Measurements from ENCODE around the gene SCYGR2. TPM values are rescaled to one million over a fixed set of nuclear protein-coding genes. Genes with fewer than 3 reads are reported as not detected.

SCYGR2 gene
- total RNA-seq, 4 donors from 2014 or later = not detected

GRCh38 chr2:227597036-227597435 lies 1.7 kb upstream of the SCYGR2 start:
- intact Hi-C loops (cut with DNase I; ENCODE audit: low total_unique reads) = no loop called here
- in situ Hi-C loops (cut with MboI; ENCODE audit: low sequenced_read_pairs in 4 of 4) = no loop called here
- Histone ChIP-seq H3K27ac (no peak overlapping the region), H3K4me1 (no peaks in the 10 kb centered on the region), H3K36me3 (no peaks in the 10 kb centered on the region), H3K9me3 (no peaks in the 10 kb centered on the region), H3K27me3 (no peaks in the 10 kb centered on the region), H3K4me3 (no peak overlapping the region)
- TF ChIP-seq CTCF (IDR thresholded peaks at IDR 0.05 in 4 of 5, conservative IDR thresholded peaks at IDR 0.05 in 1 of 5) (no peak), POLR2A (IDR thresholded peaks at IDR 0.05) (no peak)
- no peak for DNase-seq
- no peak for ATAC-seq

- no peak for ATAC-seq
- Histone ChIP-seq H3K27me3 (no peaks in the 10 kb centered on the region), H3K9me3 (no peaks in the 10 kb centered on the region), H3K36me3 (no peaks in the 10 kb centered on the region), H3K4me3 (no peak overlapping the region), H3K27ac (no peak overlapping the region), H3K4me1 (no peaks in the 10 kb centered on the region)
- in situ Hi-C loops (cut with MboI; ENCODE audit: low sequenced_read_pairs in 4 of 4) = no loop called here
- no peak for TF ChIP-seq POLR2A (IDR thresholded peaks at IDR 0.05)
- no peak for TF ChIP-seq CTCF (IDR thresholded peaks at IDR 0.05 in 4 of 5, conservative IDR thresholded peaks at IDR 0.05 in 1 of 5)
- intact Hi-C loops (cut with DNase I; ENCODE audit: low total_unique reads) = no loop called here
- DNase-seq = no peak
Measured at GRCh38 chr2:227597998-227598397, 695 bp upstream of the SCYGR2 start.

- in situ Hi-C loops (cut with MboI; ENCODE audit: low sequenced_read_pairs in 4 of 4) = no loop called here
- no peaks in the 10 kb centered on the region for H3K9me3 ChIP-seq
- intact Hi-C loops (cut with DNase I; ENCODE audit: low total_unique reads) = no loop called here
Measured at GRCh38 chr2:227602358-227602757, 3.7 kb downstream of the SCYGR2 start.

GRCh38 chr2:227606476-227606875 lies 7.8 kb downstream of the SCYGR2 start:
- TF ChIP-seq CTCF (IDR thresholded peaks at IDR 0.05 in 4 of 5, conservative IDR thresholded peaks at IDR 0.05 in 1 of 5) (no peak), POLR2A (IDR thresholded peaks at IDR 0.05) (no peak)
- Histone ChIP-seq H3K4me3 (no peak overlapping the region), H3K4me1 (no peaks in the 10 kb centered on the region), H3K36me3 (no peaks in the 10 kb centered on the region), H3K9me3 (no peaks in the 10 kb centered on the region), H3K27me3 (no peaks in the 10 kb centered on the region), H3K27ac (no peak overlapping the region)
- ATAC-seq (no peak), DNase-seq (no peak)
- in situ Hi-C loops (cut with MboI; ENCODE audit: low sequenced_read_pairs in 4 of 4) = no loop called here
- intact Hi-C loops (cut with DNase I; ENCODE audit: low total_unique reads) = no loop called here

More at GRCh38 chr2:227602358-227602757, 3.7 kb downstream of the SCYGR2 start:
- no peaks in the 10 kb centered on the region for H3K27me3 ChIP-seq
- TF ChIP-seq POLR2A (IDR thresholded peaks at IDR 0.05) = no peak
- TF ChIP-seq CTCF (IDR thresholded peaks at IDR 0.05 in 4 of 5, conservative IDR thresholded peaks at IDR 0.05 in 1 of 5) = no peak
- no peak overlapping the region for H3K27ac ChIP-seq
- ATAC-seq (no peak), DNase-seq (no peak)
- H3K36me3 ChIP-seq = no peaks in the 10 kb centered on the region
- no peaks in the 10 kb centered on the region for H3K4me1 ChIP-seq
- H3K4me3 ChIP-seq = no peak overlapping the region

- no peak for TF ChIP-seq CTCF (IDR thresholded peaks at IDR 0.05 in 4 of 5, conservative IDR thresholded peaks at IDR 0.05 in 1 of 5)
- no peak for TF ChIP-seq POLR2A (IDR thresholded peaks at IDR 0.05)
- Histone ChIP-seq H3K4me1 (no peaks in the 10 kb centered on the region), H3K27ac (no peak overlapping the region), H3K9me3 (no peaks in the 10 kb centered on the region), H3K27me3 (no peaks in the 10 kb centered on the region), H3K4me3 (no peak overlapping the region), H3K36me3 (no peaks in the 10 kb centered on the region)
- in situ Hi-C loops (cut with MboI; ENCODE audit: low sequenced_read_pairs in 4 of 4) = no loop called here
- no peak for ATAC-seq
- no peak for DNase-seq
- intact Hi-C loops (cut with DNase I; ENCODE audit: low total_unique reads) = no loop called here
Measured at GRCh38 chr2:227607941-227608340, 9.2 kb downstream of the SCYGR2 start.
